GM12878 (cell line): ENCODE measurements around the gene FXYD4. TPM values are rescaled to one million over a fixed set of nuclear protein-coding genes. Genes with fewer than 3 reads are reported as not detected.

Experiments used
- ATF7 ChIP-seq: fragments of 450-650 bp; IDR thresholded peaks from 2 replicates; pipeline ENCODE4 v1.6.1; 2016; ENCODE audit warnings: low read depth, mild to moderate bottlenecking
- BACH1 ChIP-seq: fragments of 450-650 bp; IDR thresholded peaks from 2 replicates; pipeline ENCODE4 v1.6.1; 2017; ENCODE audit warnings: mild to moderate bottlenecking, borderline replicate concordance
- CHD2 ChIP-seq: IDR thresholded peaks from 2 replicates; pipeline ENCODE4 v1.6.1; 2011; ENCODE audit warnings: low read depth, low read length, improper control_type of control experiment, borderline replicate concordance
- CREB1 ChIP-seq: IDR thresholded peaks from 2 replicates; pipeline ENCODE4 v1.6.1; 2012; ENCODE audit warnings: low read depth, mild to moderate bottlenecking, inconsistent platforms
- EZH2 ChIP-seq: IDR thresholded peaks from 2 replicates; pipeline ENCODE4 v1.6.1; 2012; ENCODE audit warnings: low read depth, mild to moderate bottlenecking, control low read depth, inconsistent platforms, low read length, borderline replicate concordance; ENCODE audit not compliant: control insufficient read depth
- FOXM1 ChIP-seq: IDR thresholded peaks from 2 replicates; pipeline ENCODE4 v1.6.1; 2012; ENCODE audit warnings: low read depth, mild to moderate bottlenecking, inconsistent platforms, low read length, moderate library complexity
- GABPA ChIP-seq: IDR thresholded peaks from 2 replicates; pipeline ENCODE4 v1.6.1; 2014; ENCODE audit warnings: antibody characterized with exemption, low read depth, mild to moderate bottlenecking, inconsistent platforms
- IKZF2 ChIP-seq, 2 experiments: fragments of 450-650 bp; IDR thresholded peaks; 2 replicates each; pipeline ENCODE4 v1.6.1; 2017; ENCODE audit warnings: mild to moderate bottlenecking in 2 of 2, moderate library complexity in 2 of 2
- IRF3 ChIP-seq: fragments of 450-650 bp; IDR thresholded peaks from 2 replicates; pipeline ENCODE4 v1.6.1; 2014; ENCODE audit warnings: mild to moderate bottlenecking
- KLF5 ChIP-seq: fragments of 450-650 bp; IDR thresholded peaks from 2 replicates; pipeline ENCODE4 v1.6.1; 2014; ENCODE audit warnings: mild to moderate bottlenecking; ENCODE audit not compliant: partially characterized antibody
- MLLT1 ChIP-seq: fragments of 450-650 bp; IDR thresholded peaks from 2 replicates; pipeline ENCODE4 v1.6.1; 2016; ENCODE audit warnings: mild to moderate bottlenecking
- NR2C1 ChIP-seq: fragments of 450-650 bp; IDR thresholded peaks from 2 replicates; pipeline ENCODE4 v1.6.1; 2017; ENCODE audit warnings: antibody characterized with exemption, mild to moderate bottlenecking, moderate library complexity
- POLR2A ChIP-seq: IDR thresholded peaks from 2 replicates; pipeline ENCODE4 v1.6.1; 2011; ENCODE audit warnings: low read depth, mild to moderate bottlenecking, low read length
- RB1 ChIP-seq: fragments of 450-650 bp; formaldehyde crosslinking; IDR thresholded peaks from 2 replicates; pipeline ENCODE4 v1.6.1; 2017; ENCODE audit warnings: mild to moderate bottlenecking, borderline replicate concordance
- RELB ChIP-seq: fragments of 450-650 bp; IDR thresholded peaks from 2 replicates; pipeline ENCODE4 v1.6.1; 2017; ENCODE audit warnings: low read depth, mild to moderate bottlenecking, moderate library complexity
- SIN3A ChIP-seq: IDR thresholded peaks from 2 replicates; pipeline ENCODE4 v1.6.1; 2012; ENCODE audit warnings: low read depth, low read length, improper control_type of control experiment
- SUPT20H ChIP-seq: IDR thresholded peaks from 2 replicates; pipeline ENCODE4 v1.6.1; 2011; ENCODE audit warnings: low read depth, mild to moderate bottlenecking, low read length, moderate library complexity, borderline replicate concordance; ENCODE audit not compliant: control insufficient read depth
- TCF3 ChIP-seq: IDR thresholded peaks from 2 replicates; pipeline ENCODE4 v1.6.1; 2012; ENCODE audit warnings: low read depth, mild to moderate bottlenecking, low read length, borderline replicate concordance; ENCODE audit not compliant: insufficient read depth
- ZNF24 ChIP-seq: fragments of 450-650 bp; IDR thresholded peaks from 2 replicates; pipeline ENCODE4 v1.6.1; 2017; ENCODE audit warnings: antibody characterized with exemption, mild to moderate bottlenecking
- polyA plus RNA-seq, 11 experiments: library from polyadenylated mRNA; depleted of rRNA in 4 of 11; unstranded in 6 of 11; stranded (reverse) in 5 of 11; fragments of >200 nt; fragmentation: Nextera tagmentation in 4 of 11; fragmentation: Illumina TruSeq in 1 of 11; extraction: Ambion mirVana in 4 of 11; extraction: Trizol in 1 of 11; gene quantifications; 1 replicate in 1 of 11; 2 replicates in 10 of 11; pipeline versions ENCODE4 v1.2.1 to v1.2.3, GENCODE V29; 2011 to 2016; ENCODE audit warnings: inconsistent platforms in 2 of 11, missing spikeins in 2 of 11, low read depth in 1 of 11
- total RNA-seq, 4 experiments: library from RNA; depleted of rRNA in 3 of 4; stranded (reverse); fragments of >200 nt in 3 of 4; fragmentation: Illumina TruSeq in 1 of 4; extraction: Trizol in 1 of 4; gene quantifications; 2 replicates each; pipeline versions ENCODE4 v1.2.1 to v1.2.3, GENCODE V29; 2013 to 2021
- TF ChIP-seq, protein P1 (sequence below): fragments of 450-650 bp; formaldehyde crosslinking; IDR thresholded peaks from 2 replicates; pipeline ENCODE4 v1.4.0; 2022; ENCODE audit warnings: mild to moderate bottlenecking, moderate library complexity
- TF ChIP-seq, protein P2 (sequence below): IDR thresholded peaks from 2 replicates; pipeline ENCODE4 v1.6.1; 2011; ENCODE audit warnings: borderline replicate concordance, low read depth, mild to moderate bottlenecking, moderate library complexity, mixed read lengths, low read length; ENCODE audit not compliant: insufficient read depth; ENCODE audit errors: extremely low read length

The FXYD4 gene
- total and polyA plus RNA-seq, 10 of the 15 experiments (the other 5 are each of a cell fraction or from before 2014, with no cell fraction given), result not detected

DNA sequence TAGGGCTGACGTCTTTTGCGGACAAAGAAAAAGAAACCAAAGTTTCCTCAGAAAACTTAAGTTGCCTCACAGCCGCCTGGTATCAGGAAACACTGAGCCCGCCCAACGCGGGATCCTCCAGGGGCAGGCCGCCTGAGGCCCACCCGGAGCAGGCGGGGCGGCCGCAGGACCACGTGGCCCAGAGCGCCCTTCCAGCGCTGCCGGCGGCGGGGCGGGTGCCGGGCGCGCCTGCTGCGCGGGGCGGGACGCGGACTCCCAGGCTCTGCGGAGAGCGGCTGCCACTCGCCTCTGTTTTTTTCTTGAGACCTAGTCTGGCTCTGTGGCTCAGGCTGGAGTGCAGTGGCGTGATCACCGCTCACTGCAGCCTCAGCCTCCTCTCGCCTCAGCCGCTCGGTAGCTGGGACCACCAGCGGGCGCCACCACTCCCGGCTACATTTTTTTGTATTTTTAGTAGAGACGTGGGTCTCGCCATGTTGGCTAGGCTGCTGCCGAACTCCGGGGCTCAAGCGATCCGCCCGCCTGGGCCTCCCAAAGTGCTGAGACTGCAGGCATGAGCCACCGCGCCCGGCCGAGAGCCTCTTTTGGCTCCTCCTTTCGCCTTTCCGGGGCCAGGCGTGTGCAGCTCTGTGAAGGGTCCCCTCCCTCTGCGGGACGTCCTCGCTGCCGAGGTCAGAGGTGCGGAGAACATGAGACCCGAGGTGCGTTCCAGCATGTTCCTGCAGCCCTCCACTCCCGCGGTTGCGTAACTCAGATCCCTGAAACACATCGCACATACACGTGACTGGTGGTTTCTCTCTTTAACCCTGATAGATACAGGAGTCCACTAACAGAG is 49.1 kb downstream of the FXYD4 start (continued):
- TF ChIP-seq, protein P1, sequence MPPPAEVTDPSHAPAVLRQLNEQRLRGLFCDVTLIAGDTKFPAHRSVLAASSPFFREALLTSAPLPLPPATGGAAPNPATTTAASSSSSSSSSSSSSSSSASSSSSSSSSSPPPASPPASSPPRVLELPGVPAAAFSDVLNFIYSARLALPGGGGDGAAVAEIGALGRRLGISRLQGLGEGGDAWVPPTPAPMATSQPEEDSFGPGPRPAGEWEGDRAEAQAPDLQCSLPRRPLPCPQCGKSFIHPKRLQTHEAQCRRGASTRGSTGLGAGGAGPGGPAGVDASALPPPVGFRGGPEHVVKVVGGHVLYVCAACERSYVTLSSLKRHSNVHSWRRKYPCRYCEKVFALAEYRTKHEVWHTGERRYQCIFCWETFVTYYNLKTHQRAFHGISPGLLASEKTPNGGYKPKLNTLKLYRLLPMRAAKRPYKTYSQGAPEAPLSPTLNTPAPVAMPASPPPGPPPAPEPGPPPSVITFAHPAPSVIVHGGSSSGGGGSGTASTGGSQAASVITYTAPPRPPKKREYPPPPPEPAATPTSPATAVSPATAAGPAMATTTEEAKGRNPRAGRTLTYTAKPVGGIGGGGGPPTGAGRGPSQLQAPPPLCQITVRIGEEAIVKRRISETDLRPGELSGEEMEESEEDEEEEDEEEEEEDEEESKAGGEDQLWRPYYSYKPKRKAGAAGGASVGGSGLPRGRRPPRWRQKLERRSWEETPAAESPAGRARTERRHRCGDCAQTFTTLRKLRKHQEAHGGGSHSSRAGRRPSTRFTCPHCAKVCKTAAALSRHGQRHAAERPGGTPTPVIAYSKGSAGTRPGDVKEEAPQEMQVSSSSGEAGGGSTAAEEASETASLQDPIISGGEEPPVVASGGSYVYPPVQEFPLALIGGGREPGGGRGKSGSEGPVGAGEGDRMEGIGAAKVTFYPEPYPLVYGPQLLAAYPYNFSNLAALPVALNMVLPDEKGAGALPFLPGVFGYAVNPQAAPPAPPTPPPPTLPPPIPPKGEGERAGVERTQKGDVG (CRISPR knock-in tag), result no peak
- TF ChIP-seq ATF7 (peak; percentile 18; the same call in 1 of the 2 replicates), POLR2A (peak; percentile 76), NR2C1 (no peak), BACH1 (0 out of 2 replicates have a peak, but pooled peaks have one; percentile 18), SIN3A (no peak), CREB1 (no peak), IRF3 (no peak), SUPT20H (no peak), IKZF2 (IDR thresholded peaks at IDR 0.05) (peak in 1 of 2 experiments; percentile 13; a peak in 1 of 4 replicates), RELB (0 out of 2 replicates have a peak, but pooled peaks have one; percentile 18), GABPA (0 out of 2 replicates have a peak, but pooled peaks have one; percentile 49), MLLT1 (0 out of 2 replicates have a peak, but pooled peaks have one; percentile 13), TCF3 (no peak), FOXM1 (no peak), ZNF24 (0 out of 2 replicates have a peak, but pooled peaks have one; percentile 38), KLF5 (no peak), RB1 (peak; percentile 29; the same call in 1 of the 2 replicates), CHD2 (no peak), EZH2 (no peak)
- TF ChIP-seq, protein P2, sequence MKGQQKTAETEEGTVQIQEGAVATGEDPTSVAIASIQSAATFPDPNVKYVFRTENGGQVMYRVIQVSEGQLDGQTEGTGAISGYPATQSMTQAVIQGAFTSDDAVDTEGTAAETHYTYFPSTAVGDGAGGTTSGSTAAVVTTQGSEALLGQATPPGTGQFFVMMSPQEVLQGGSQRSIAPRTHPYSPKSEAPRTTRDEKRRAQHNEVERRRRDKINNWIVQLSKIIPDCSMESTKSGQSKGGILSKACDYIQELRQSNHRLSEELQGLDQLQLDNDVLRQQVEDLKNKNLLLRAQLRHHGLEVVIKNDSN, result peak; percentile 89
